HG03108 (cell line): Measurements from ENCODE around the gene OMA1.
"Not testable (repeated sequence)": the region's sequence is repeated elsewhere in the genome, so short reads cannot be mapped to it uniquely, and the experiment has no call there.

Experiments
- ATAC-seq: cut with Tn5 transposase; IDR thresholded peaks from one replicate; pipeline ENCODE4 v1.9.1; 2021; ENCODE audit warnings: moderate library complexity; ENCODE audit not compliant: unreplicated experiment

OMA1 gene

GRCh38 chr1:58574816-58575215, 28.3 kb upstream of the OMA1 start:
- ATAC-seq: no peak

GRCh38 chr1:58573705-58574591, 27.4 kb upstream of the OMA1 start:
- ATAC-seq: peak; percentile 98

- ATAC-seq: no peak
Observed at GRCh38 chr1:58573138-58573537, 26.6 kb upstream of the OMA1 start.

- no peak for ATAC-seq
Observed at GRCh38 chr1:58572690-58573089, 26.2 kb upstream of the OMA1 start.

- no peak for ATAC-seq
Observed at GRCh38 chr1:58571616-58572015, 25.1 kb upstream of the OMA1 start.

- ATAC-seq: no peak
Observed at GRCh38 chr1:58570817-58571216, 24.3 kb upstream of the OMA1 start.

GRCh38 chr1:58570094-58570493, 23.6 kb upstream of the OMA1 start:
- ATAC-seq: no peak

- no peak for ATAC-seq
Observed at GRCh38 chr1:58568911-58569310, 22.4 kb upstream of the OMA1 start.

GRCh38 chr1:58568271-58568860, 21.8 kb upstream of the OMA1 start:
- no peak for ATAC-seq

GRCh38 chr1:58566339-58566738, 19.8 kb upstream of the OMA1 start:
- no peak for ATAC-seq

- ATAC-seq: not testable (repeated sequence)
Observed at GRCh38 chr1:58563715-58564114, 17.2 kb upstream of the OMA1 start.

- ATAC-seq: no peak
Observed at GRCh38 chr1:58561633-58562032, 15.1 kb upstream of the OMA1 start.

GRCh38 chr1:58555393-58555792, 8.9 kb upstream of the OMA1 start:
- ATAC-seq: no peak

GRCh38 chr1:58551186-58552140, 4.9 kb upstream of the OMA1 start:
- no peak for ATAC-seq

- ATAC-seq: not testable (repeated sequence)
Observed at GRCh38 chr1:58549291-58549690, 2.8 kb upstream of the OMA1 start.

GRCh38 chr1:58548371-58548770, 1.8 kb upstream of the OMA1 start:
- no peak for ATAC-seq

GRCh38 chr1:58545591-58546519, 671 bp downstream of the OMA1 start:
- peak; percentile 25 for ATAC-seq

- no peak for ATAC-seq
Observed at GRCh38 chr1:58543260-58543659, 3.3 kb downstream of the OMA1 start.

GRCh38 chr1:58539553-58539952, 7.0 kb downstream of the OMA1 start:
- ATAC-seq: no peak

GRCh38 chr1:58538821-58539220, 7.7 kb downstream of the OMA1 start:
- no peak for ATAC-seq
